Measurements from ENCODE around the gene DBNDD2.

GRCh38 chr20:45394221-45395113, 13.6 kb upstream of the DBNDD2 start:
- TF ChIP-seq POLR2A (IDR thresholded peaks at IDR 0.05) = no peak
- no peak for TF ChIP-seq CTCF (IDR thresholded peaks at IDR 0.05)
